Measurements from ENCODE around the gene KRR1. TPM values are rescaled to one million over a fixed set of nuclear protein-coding genes. Genes with fewer than 3 reads are reported as not detected.
"Not testable (repeated sequence)": the region's sequence is repeated elsewhere in the genome, so short reads cannot be mapped to it uniquely, and the experiment has no call there.

The KRR1 gene
- total RNA-seq, 2 donors from 2014 or later = 60.7 to 75.2 TPM

DNA sequence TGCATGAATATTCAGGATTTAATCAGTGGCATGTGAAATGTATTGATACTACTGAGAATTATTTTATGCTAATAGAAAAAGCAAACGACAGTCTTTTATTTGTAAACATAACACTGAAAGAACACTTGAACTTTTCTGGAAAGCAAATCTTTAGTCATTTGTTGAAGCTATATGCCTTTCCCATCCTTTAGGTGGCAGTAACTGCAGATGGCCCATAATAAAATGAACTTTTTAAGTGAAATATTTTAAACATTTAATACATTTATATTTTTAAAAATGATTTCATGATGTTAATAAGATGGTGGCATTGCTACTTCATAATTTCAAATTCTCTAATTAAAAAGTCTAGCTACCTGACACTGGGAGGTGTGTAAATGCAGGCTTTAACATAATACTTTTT lies 13.9 kb upstream of the KRR1 start:
- WGBS, 2 experiments (ENCODE audit: insufficient coverage in 1 of 2, insufficient read length in 1 of 2) = 89% methylated on average over 1 of the region's 1 CpG; no CpG with 5 or more reads in 1 of the 2 experiments
- peaks cover 17% of the 10 kb centered on the region for H3K9me3 Mint-ChIP-seq
- Histone ChIP-seq H3K9me3 (ENCODE audit: control insufficient read depth, low read length) (no peaks in the 10 kb centered on the region), H3K36me3 (ENCODE audit: control insufficient read depth, insufficient read depth, low read length) (no peaks in the 10 kb centered on the region), H3K4me3 (ENCODE audit: low read length) (no peak overlapping the region), H3K27me3 (ENCODE audit: control insufficient read depth, insufficient read depth, low read length, poor library complexity, severe bottlenecking) (no peaks in the 10 kb centered on the region), H3K9ac (ENCODE audit: extremely low read depth, low read length, poor library complexity, severe bottlenecking) (no peak overlapping the region), H3K4me1 (ENCODE audit: control insufficient read depth, insufficient read depth, low read length) (no peaks in the 10 kb centered on the region), H3K27ac (ENCODE audit: low read depth, low read length) (no peak overlapping the region)
- peaks cover 4% of the 10 kb centered on the region for H3K4me1 Mint-ChIP-seq
- TF ChIP-seq, protein P1, sequence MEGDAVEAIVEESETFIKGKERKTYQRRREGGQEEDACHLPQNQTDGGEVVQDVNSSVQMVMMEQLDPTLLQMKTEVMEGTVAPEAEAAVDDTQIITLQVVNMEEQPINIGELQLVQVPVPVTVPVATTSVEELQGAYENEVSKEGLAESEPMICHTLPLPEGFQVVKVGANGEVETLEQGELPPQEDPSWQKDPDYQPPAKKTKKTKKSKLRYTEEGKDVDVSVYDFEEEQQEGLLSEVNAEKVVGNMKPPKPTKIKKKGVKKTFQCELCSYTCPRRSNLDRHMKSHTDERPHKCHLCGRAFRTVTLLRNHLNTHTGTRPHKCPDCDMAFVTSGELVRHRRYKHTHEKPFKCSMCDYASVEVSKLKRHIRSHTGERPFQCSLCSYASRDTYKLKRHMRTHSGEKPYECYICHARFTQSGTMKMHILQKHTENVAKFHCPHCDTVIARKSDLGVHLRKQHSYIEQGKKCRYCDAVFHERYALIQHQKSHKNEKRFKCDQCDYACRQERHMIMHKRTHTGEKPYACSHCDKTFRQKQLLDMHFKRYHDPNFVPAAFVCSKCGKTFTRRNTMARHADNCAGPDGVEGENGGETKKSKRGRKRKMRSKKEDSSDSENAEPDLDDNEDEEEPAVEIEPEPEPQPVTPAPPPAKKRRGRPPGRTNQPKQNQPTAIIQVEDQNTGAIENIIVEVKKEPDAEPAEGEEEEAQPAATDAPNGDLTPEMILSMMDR (conservative IDR thresholded peaks at IDR 0.05) = peak; percentile 62
- no peaks in the 10 kb centered on the region for H3K36me3 Mint-ChIP-seq (ENCODE audit: low read depth)
- DNase-seq = no peak
- no peak overlapping the region for H3K27ac Mint-ChIP-seq
- H3K27me3 Mint-ChIP-seq (ENCODE audit: insufficient read depth) = peaks cover 10% of the 10 kb centered on the region
- H3K4me3 Mint-ChIP-seq = no peak overlapping the region

DNA sequence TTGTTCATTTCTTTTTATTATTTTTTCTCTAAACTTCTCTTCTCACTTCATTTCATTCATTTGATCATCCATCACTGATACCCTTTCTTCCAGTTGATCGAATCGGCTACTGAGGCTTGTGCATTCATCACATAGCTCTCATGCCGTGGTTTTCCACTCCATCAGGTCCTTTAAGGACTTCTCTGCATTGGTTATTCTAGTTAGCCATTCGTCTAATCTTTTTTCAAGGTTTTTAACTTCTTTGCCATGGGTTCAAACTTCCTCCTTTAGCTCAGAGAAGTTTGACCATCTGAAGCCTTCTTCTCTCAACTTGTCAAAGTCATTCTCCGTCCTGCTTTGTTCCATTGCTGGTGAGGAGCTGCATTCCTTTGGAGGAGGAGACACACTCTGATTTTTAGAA lies 10.7 kb upstream of the KRR1 start:
- not testable (repeated sequence) for H3K4me1 ChIP-seq (ENCODE audit: control insufficient read depth, insufficient read depth, low read length); H3K4me3 Mint-ChIP-seq; H3K4me1 Mint-ChIP-seq; H3K4me3 ChIP-seq (ENCODE audit: low read length); H3K36me3 ChIP-seq (ENCODE audit: control insufficient read depth, insufficient read depth, low read length); H3K27me3 ChIP-seq (ENCODE audit: control insufficient read depth, insufficient read depth, low read length, poor library complexity, severe bottlenecking); H3K27me3 Mint-ChIP-seq (ENCODE audit: insufficient read depth); DNase-seq; H3K36me3 Mint-ChIP-seq (ENCODE audit: low read depth); H3K27ac Mint-ChIP-seq; H3K9me3 ChIP-seq (ENCODE audit: control insufficient read depth, low read length); H3K9ac ChIP-seq (ENCODE audit: extremely low read depth, low read length, poor library complexity, severe bottlenecking); H3K27ac ChIP-seq (ENCODE audit: low read depth, low read length)
- peaks cover 19% of the 10 kb centered on the region for H3K9me3 Mint-ChIP-seq
- WGBS, 2 experiments (ENCODE audit: insufficient coverage in 1 of 2, insufficient read length in 1 of 2) = 90 to 92% methylated on average over 4 to 5 of the region's 5 CpGs

GRCh38 chr12:75521224-75521623 lies 9.8 kb upstream of the KRR1 start:
- H3K4me1 Mint-ChIP-seq; H3K27me3 Mint-ChIP-seq (ENCODE audit: insufficient read depth); H3K9ac ChIP-seq (ENCODE audit: extremely low read depth, low read length, poor library complexity, severe bottlenecking); H3K27ac ChIP-seq (ENCODE audit: low read depth, low read length); H3K9me3 ChIP-seq (ENCODE audit: control insufficient read depth, low read length); H3K27me3 ChIP-seq (ENCODE audit: control insufficient read depth, insufficient read depth, low read length, poor library complexity, severe bottlenecking); H3K4me3 ChIP-seq (ENCODE audit: low read length); H3K36me3 ChIP-seq (ENCODE audit: control insufficient read depth, insufficient read depth, low read length); DNase-seq; H3K36me3 Mint-ChIP-seq (ENCODE audit: low read depth); H3K4me3 Mint-ChIP-seq; H3K27ac Mint-ChIP-seq; H3K4me1 ChIP-seq (ENCODE audit: control insufficient read depth, insufficient read depth, low read length): not testable (repeated sequence)
- peaks cover 19% of the 10 kb centered on the region for H3K9me3 Mint-ChIP-seq

DNA sequence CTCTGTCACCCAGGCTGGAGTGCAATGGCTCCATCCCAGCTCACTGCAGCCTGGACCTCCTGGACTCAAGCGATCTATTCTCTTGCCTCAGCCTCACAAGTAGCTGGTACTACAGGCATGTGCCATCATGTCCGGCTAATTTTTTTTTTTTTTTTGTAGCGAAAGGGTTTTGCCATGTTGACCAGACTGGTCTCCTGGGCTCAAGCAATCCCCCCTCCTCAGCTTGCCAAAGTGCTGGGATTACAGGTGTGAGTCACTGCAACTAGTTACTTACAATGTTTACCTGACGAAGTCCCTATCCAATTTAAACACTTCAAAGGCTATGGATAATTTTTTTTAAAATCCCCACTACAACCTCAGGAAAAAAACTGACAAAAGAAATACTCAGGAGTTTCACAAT lies 1.8 kb downstream of the KRR1 start:
- Mint-ChIP-seq H3K27ac (peak overlapping the region; percentile 100), H3K9me3 (no peaks in the 10 kb centered on the region), H3K36me3 (ENCODE audit: low read depth) (peaks cover 13% of the 10 kb centered on the region), H3K4me3 (peak overlapping the region; percentile 97), H3K27me3 (ENCODE audit: insufficient read depth) (no peaks in the 10 kb centered on the region), H3K4me1 (peaks cover 12% of the 10 kb centered on the region)
- no peaks in the 10 kb centered on the region for H3K27me3 ChIP-seq (ENCODE audit: control insufficient read depth, insufficient read depth, low read length, poor library complexity, severe bottlenecking)
- no peak for DNase-seq
- no peak overlapping the region for H3K27ac ChIP-seq (ENCODE audit: low read depth, low read length)
- peaks cover 16% of the 10 kb centered on the region for H3K36me3 ChIP-seq (ENCODE audit: control insufficient read depth, insufficient read depth, low read length)
- peaks cover 4% of the 10 kb centered on the region for H3K4me1 ChIP-seq (ENCODE audit: control insufficient read depth, insufficient read depth, low read length)
- TF ChIP-seq, protein P1 (conservative IDR thresholded peaks at IDR 0.05) = no peak
- no peak overlapping the region for H3K9ac ChIP-seq (ENCODE audit: extremely low read depth, low read length, poor library complexity, severe bottlenecking)
- no peaks in the 10 kb centered on the region for H3K9me3 ChIP-seq (ENCODE audit: control insufficient read depth, low read length)
- H3K4me3 ChIP-seq (ENCODE audit: low read length) = peak overlapping the region; percentile 98
- 93 to 100% methylated on average over 1 to 3 of the region's 4 CpGs for WGBS, 2 experiments (ENCODE audit: insufficient coverage in 1 of 2, insufficient read length in 1 of 2)

All from endodermal cell (in vitro differentiated cells).